Measurements from ENCODE around the gene ST6GALNAC3. TPM values are rescaled to one million over a fixed set of nuclear protein-coding genes. Genes with fewer than 3 reads are reported as not detected.

Gene ST6GALNAC3
- total RNA-seq, 1 experiment from 2014 or later: 4.1 TPM

Other genes with a start within 250 kb of the ST6GALNAC3 start
- gene ASB17, start 142.3 kb upstream of the ST6GALNAC3 start, total RNA-seq (2014; rRNA removed; shearing (Covaris generic)): not detected in 2 replicates